WTC11 (cell line): Measurements from ENCODE around the gene RCBTB2. TPM values are rescaled to one million over a fixed set of nuclear protein-coding genes. Genes with fewer than 3 reads are reported as not detected.

Source experiments
- ATAC-seq: fragments of 200-7000 bp; cut with Tn5 transposase; 2 replicates; pipeline ENCODE4 v1.10.0; 2021; ENCODE audit warnings: mild to moderate bottlenecking, moderate library complexity
- CTCF ChIA-PET: fragments of 300-600 bp; sonication (Branson Sonifier 250); formaldehyde crosslinking; loops from one replicate; lab custom pipeline; 2021; ENCODE audit warnings: antibody characterized with exemption; lab: Charles Lee
- POLR2A ChIA-PET: fragments of 350-600 bp; sonication (Branson Sonifier 250); formaldehyde crosslinking; loops from one replicate; lab custom pipeline; 2021; ENCODE audit warnings: antibody characterized with exemption; lab: Charles Lee
- DNase-seq: peaks from one replicate; pipeline ENCODE4 v3.0.0; 2021; ENCODE audit warnings: low spot score
- H3K27ac Mint-ChIP-seq: 2 replicates; pipeline ENCODE4 v1.8.0; 2021; ENCODE audit warnings: mixed read lengths
- H3K27me3 Mint-ChIP-seq: 2 replicates; pipeline ENCODE4 v1.8.0; 2021; ENCODE audit warnings: low read depth, mild to moderate bottlenecking, moderate library complexity, mixed read lengths
- H3K36me3 Mint-ChIP-seq: 2 replicates; pipeline ENCODE4 v1.8.0; 2021; ENCODE audit warnings: mixed read lengths
- H3K4me1 Mint-ChIP-seq: 2 replicates; pipeline ENCODE4 v1.8.0; 2022; ENCODE audit warnings: mixed read lengths
- H3K4me3 Mint-ChIP-seq: 2 replicates; pipeline ENCODE4 v1.8.0; 2021; ENCODE audit warnings: mild to moderate bottlenecking, moderate library complexity, mixed read lengths
- H3K9me3 Mint-ChIP-seq: 2 replicates; pipeline ENCODE4 v1.8.0; 2021; ENCODE audit warnings: mixed read lengths
- EMX1 ChIP-seq: fragments of 250-450 bp; sonication (Bioruptor Pico); IDR thresholded peaks from 2 replicates; pipeline ENCODE4 v1.8.0; 2021; ENCODE audit warnings: mild to moderate bottlenecking
- FOXJ3 ChIP-seq: sonication (generic); formaldehyde crosslinking; IDR thresholded peaks from 2 replicates; pipeline ENCODE4 v1.9.0; 2021; ENCODE audit warnings: missing genetic modification reagents, mild to moderate bottlenecking, borderline replicate concordance
- GTF2I ChIP-seq: fragments of 250-450 bp; sonication (Bioruptor Pico); conservative IDR thresholded peaks from 2 replicates; pipeline ENCODE4 v1.4.0; 2021; ENCODE audit warnings: mild to moderate bottlenecking
- MXD4 ChIP-seq: fragments of 250-450 bp; sonication (Bioruptor Pico); IDR thresholded peaks from 2 replicates; pipeline ENCODE4 v1.8.0; 2021; ENCODE audit warnings: mild to moderate bottlenecking, moderate library complexity, borderline replicate concordance
- NFATC4 ChIP-seq: fragments of 250-450 bp; sonication (Bioruptor Pico); IDR thresholded peaks from 2 replicates; pipeline ENCODE4 v1.9.0; 2021; ENCODE audit warnings: mild to moderate bottlenecking
- PRRX2 ChIP-seq: fragments of 250-450 bp; sonication (Bioruptor Pico); IDR thresholded peaks from 2 replicates; pipeline ENCODE4 v1.8.0; 2021; ENCODE audit warnings: mild to moderate bottlenecking
- TP53 ChIP-seq: sonication (generic); formaldehyde crosslinking; IDR thresholded peaks from 2 replicates; pipeline ENCODE4 v1.8.1; 2023; ENCODE audit warnings: mild to moderate bottlenecking, missing genetic modification reagents
- ZNF317 ChIP-seq: sonication (generic); formaldehyde crosslinking; IDR thresholded peaks from 2 replicates; pipeline ENCODE4 v1.8.1; 2023; ENCODE audit warnings: low read depth, mild to moderate bottlenecking, moderate library complexity, missing genetic modification reagents, borderline replicate concordance
- ZNF416 ChIP-seq: fragments of 250-450 bp; sonication (Bioruptor Pico); IDR thresholded peaks from 2 replicates; pipeline ENCODE4 v1.9.0; 2021; ENCODE audit warnings: mild to moderate bottlenecking, inconsistent platforms
- total RNA-seq: library from RNA; stranded (reverse); gene quantifications from 3 replicates; pipeline ENCODE4 v1.2.3, GENCODE V29; 2021
- TF ChIP-seq, protein P1 (sequence below): sonication (generic); formaldehyde crosslinking; IDR thresholded peaks from 2 replicates; pipeline ENCODE4 v1.8.1; 2022; ENCODE audit warnings: mild to moderate bottlenecking, moderate library complexity, missing genetic modification reagents
- TF ChIP-seq, protein P2 (sequence below): fragments of 250-450 bp; sonication (Bioruptor Pico); IDR thresholded peaks from 2 replicates; pipeline ENCODE4 v1.9.0; 2021; ENCODE audit warnings: mild to moderate bottlenecking
- TF ChIP-seq, protein P3 (sequence below): sonication (generic); formaldehyde crosslinking; IDR thresholded peaks from 2 replicates; pipeline ENCODE4 v1.8.1; 2023; ENCODE audit warnings: mild to moderate bottlenecking, missing genetic modification reagents
- TF ChIP-seq, protein P4 (sequence below): sonication (generic); formaldehyde crosslinking; IDR thresholded peaks from 2 replicates; pipeline ENCODE4 v1.8.0; 2022; ENCODE audit warnings: mild to moderate bottlenecking, missing genetic modification reagents
- TF ChIP-seq, protein P5 (sequence below): fragments of 250-450 bp; sonication (Bioruptor Pico); IDR thresholded peaks from 2 replicates; pipeline ENCODE4 v1.9.0; 2021; ENCODE audit warnings: moderate library complexity, mild to moderate bottlenecking, inconsistent platforms, borderline replicate concordance
- TF ChIP-seq, protein P6 (sequence below): fragments of 250-450 bp; sonication (Bioruptor Pico); IDR thresholded peaks from 2 replicates; pipeline ENCODE4 v1.9.0; 2021; ENCODE audit warnings: mild to moderate bottlenecking, borderline replicate concordance
- TF ChIP-seq, protein P7 (sequence below): sonication (generic); formaldehyde crosslinking; IDR thresholded peaks from 2 replicates; pipeline ENCODE4 v1.8.1; 2022; ENCODE audit warnings: low read depth, missing genetic modification reagents, borderline replicate concordance
- TF ChIP-seq, protein P8 (sequence below): sonication (generic); formaldehyde crosslinking; IDR thresholded peaks from 2 replicates; pipeline ENCODE4 v1.8.1; 2022; ENCODE audit warnings: missing genetic modification reagents, borderline replicate concordance

RCBTB2 gene
- total RNA-seq, 1 experiment from 2014 or later, result 6.6 TPM

DNA sequence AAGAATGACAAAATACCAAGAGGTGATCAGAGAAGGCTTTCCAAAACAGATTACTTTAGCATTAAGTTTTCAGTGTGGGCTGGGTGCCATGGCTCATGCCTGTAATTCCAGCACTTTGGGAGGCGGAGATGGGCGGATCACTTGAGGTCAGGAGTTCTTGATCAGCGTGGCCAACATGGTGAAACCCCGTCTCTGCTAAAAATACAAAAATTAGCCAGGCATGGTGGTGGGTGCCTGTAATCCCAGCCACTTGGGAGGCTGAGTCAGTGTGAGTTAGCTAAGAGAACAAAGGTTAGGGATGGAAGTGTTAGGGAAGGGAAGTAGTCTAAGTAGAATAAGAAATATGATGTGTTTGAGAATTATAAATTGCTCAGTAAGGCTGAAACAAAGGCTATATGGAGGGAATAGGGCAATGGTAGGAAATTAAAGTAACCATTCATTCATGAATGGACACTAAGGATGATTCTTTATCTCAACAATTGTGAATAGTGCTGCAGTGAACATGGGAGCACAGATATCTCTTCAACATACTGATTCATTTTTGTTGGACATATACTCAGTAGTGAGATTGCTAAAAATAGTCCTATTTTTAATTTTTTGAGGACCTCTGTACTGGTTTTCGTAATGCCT lies 3.9 kb upstream of the RCBTB2 start (continued):
- TF ChIP-seq, protein P1, sequence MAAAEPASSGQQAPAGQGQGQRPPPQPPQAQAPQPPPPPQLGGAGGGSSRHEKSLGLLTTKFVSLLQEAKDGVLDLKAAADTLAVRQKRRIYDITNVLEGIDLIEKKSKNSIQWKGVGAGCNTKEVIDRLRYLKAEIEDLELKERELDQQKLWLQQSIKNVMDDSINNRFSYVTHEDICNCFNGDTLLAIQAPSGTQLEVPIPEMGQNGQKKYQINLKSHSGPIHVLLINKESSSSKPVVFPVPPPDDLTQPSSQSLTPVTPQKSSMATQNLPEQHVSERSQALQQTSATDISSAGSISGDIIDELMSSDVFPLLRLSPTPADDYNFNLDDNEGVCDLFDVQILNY (CRISPR knock-in tag), result no peak
- TF ChIP-seq, protein P2, sequence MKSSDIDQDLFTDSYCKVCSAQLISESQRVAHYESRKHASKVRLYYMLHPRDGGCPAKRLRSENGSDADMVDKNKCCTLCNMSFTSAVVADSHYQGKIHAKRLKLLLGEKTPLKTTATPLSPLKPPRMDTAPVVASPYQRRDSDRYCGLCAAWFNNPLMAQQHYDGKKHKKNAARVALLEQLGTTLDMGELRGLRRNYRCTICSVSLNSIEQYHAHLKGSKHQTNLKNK (CRISPR knock-in tag), result no peak
- no peak for TF ChIP-seq NFATC4 (CRISPR knock-in tag)
- TF ChIP-seq PRRX2, result no peak

DNA sequence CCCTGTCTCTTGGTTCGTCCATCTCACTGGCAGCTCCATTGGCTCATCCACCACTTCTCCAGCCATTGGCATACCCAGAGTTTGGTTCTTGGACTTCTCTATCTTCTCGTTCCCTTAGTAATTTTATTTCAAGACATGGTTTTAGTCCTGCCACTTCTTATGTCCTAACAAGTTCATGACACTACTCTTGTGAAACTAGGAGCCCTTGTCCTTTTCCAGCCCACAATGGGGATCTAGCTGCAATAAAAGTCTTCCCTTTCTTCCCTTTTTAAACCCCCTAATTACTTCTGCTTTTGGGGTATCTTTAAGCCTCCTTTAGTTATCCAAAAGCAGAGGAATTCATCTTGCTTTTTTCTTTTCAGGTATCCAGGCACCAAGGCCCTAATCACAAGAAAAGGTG lies 2.9 kb upstream of the RCBTB2 start:
- CTCF ChIA-PET, result interaction anchor here (0.7 kb wide), 1 partner anchor 1531 kb away, joined by 3 read pairs; no protein-coding TSS in a partner anchor
- H3K4me3 Mint-ChIP-seq, result no peak overlapping the region
- TF ChIP-seq ZNF416 (CRISPR knock-in tag) (no peak), FOXJ3 (CRISPR knock-in tag) (no peak), GTF2I (CRISPR knock-in tag) (no peak), MXD4 (CRISPR knock-in tag) (no peak), ZNF317 (CRISPR knock-in tag) (no peak), EMX1 (CRISPR knock-in tag) (no peak), TP53 (no peak)
- TF ChIP-seq, protein P3, sequence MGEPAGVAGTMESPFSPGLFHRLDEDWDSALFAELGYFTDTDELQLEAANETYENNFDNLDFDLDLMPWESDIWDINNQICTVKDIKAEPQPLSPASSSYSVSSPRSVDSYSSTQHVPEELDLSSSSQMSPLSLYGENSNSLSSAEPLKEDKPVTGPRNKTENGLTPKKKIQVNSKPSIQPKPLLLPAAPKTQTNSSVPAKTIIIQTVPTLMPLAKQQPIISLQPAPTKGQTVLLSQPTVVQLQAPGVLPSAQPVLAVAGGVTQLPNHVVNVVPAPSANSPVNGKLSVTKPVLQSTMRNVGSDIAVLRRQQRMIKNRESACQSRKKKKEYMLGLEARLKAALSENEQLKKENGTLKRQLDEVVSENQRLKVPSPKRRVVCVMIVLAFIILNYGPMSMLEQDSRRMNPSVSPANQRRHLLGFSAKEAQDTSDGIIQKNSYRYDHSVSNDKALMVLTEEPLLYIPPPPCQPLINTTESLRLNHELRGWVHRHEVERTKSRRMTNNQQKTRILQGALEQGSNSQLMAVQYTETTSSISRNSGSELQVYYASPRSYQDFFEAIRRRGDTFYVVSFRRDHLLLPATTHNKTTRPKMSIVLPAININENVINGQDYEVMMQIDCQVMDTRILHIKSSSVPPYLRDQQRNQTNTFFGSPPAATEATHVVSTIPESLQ (CRISPR knock-in tag), result no peak
- TF ChIP-seq, protein P4, sequence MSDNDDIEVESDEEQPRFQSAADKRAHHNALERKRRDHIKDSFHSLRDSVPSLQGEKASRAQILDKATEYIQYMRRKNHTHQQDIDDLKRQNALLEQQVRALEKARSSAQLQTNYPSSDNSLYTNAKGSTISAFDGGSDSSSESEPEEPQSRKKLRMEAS (CRISPR knock-in tag), result no peak
- TF ChIP-seq, protein P5, sequence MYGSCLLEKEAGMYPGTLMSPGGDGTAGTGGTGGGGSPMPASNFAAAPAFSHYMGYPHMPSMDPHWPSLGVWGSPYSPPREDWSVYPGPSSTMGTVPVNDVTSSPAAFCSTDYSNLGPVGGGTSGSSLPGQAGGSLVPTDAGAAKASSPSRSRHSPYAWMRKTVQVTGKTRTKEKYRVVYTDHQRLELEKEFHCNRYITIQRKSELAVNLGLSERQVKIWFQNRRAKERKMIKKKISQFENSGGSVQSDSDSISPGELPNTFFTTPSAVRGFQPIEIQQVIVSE, result no peak
- TF ChIP-seq, protein P6, sequence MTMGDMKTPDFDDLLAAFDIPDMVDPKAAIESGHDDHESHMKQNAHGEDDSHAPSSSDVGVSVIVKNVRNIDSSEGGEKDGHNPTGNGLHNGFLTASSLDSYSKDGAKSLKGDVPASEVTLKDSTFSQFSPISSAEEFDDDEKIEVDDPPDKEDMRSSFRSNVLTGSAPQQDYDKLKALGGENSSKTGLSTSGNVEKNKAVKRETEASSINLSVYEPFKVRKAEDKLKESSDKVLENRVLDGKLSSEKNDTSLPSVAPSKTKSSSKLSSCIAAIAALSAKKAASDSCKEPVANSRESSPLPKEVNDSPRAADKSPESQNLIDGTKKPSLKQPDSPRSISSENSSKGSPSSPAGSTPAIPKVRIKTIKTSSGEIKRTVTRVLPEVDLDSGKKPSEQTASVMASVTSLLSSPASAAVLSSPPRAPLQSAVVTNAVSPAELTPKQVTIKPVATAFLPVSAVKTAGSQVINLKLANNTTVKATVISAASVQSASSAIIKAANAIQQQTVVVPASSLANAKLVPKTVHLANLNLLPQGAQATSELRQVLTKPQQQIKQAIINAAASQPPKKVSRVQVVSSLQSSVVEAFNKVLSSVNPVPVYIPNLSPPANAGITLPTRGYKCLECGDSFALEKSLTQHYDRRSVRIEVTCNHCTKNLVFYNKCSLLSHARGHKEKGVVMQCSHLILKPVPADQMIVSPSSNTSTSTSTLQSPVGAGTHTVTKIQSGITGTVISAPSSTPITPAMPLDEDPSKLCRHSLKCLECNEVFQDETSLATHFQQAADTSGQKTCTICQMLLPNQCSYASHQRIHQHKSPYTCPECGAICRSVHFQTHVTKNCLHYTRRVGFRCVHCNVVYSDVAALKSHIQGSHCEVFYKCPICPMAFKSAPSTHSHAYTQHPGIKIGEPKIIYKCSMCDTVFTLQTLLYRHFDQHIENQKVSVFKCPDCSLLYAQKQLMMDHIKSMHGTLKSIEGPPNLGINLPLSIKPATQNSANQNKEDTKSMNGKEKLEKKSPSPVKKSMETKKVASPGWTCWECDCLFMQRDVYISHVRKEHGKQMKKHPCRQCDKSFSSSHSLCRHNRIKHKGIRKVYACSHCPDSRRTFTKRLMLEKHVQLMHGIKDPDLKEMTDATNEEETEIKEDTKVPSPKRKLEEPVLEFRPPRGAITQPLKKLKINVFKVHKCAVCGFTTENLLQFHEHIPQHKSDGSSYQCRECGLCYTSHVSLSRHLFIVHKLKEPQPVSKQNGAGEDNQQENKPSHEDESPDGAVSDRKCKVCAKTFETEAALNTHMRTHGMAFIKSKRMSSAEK (CRISPR knock-in tag), result no peak
- TF ChIP-seq, protein P7, sequence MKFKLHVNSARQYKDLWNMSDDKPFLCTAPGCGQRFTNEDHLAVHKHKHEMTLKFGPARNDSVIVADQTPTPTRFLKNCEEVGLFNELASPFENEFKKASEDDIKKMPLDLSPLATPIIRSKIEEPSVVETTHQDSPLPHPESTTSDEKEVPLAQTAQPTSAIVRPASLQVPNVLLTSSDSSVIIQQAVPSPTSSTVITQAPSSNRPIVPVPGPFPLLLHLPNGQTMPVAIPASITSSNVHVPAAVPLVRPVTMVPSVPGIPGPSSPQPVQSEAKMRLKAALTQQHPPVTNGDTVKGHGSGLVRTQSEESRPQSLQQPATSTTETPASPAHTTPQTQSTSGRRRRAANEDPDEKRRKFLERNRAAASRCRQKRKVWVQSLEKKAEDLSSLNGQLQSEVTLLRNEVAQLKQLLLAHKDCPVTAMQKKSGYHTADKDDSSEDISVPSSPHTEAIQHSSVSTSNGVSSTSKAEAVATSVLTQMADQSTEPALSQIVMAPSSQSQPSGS, result no peak
- TF ChIP-seq, protein P8, sequence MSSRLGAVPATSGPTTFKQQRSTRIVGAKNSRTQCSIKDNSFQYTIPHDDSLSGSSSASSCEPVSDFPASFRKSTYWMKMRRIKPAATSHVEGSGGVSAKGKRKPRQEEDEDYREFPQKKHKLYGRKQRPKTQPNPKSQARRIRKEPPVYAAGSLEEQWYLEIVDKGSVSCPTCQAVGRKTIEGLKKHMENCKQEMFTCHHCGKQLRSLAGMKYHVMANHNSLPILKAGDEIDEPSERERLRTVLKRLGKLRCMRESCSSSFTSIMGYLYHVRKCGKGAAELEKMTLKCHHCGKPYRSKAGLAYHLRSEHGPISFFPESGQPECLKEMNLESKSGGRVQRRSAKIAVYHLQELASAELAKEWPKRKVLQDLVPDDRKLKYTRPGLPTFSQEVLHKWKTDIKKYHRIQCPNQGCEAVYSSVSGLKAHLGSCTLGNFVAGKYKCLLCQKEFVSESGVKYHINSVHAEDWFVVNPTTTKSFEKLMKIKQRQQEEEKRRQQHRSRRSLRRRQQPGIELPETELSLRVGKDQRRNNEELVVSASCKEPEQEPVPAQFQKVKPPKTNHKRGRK (CRISPR knock-in tag), result no peak

More for the DNA sequence above, 2.9 kb upstream of the RCBTB2 start:
- Mint-ChIP-seq H3K27me3 (no peaks in the 10 kb centered on the region), H3K9me3 (peaks cover 2% of the 10 kb centered on the region; the same call in 1 of the 2 replicates), H3K36me3 (no peaks in the 10 kb centered on the region), H3K4me1 (peaks cover 20% of the 10 kb centered on the region), H3K27ac (no peak overlapping the region)
- POLR2A ChIA-PET, result no interaction called here
- DNase-seq (no peak), ATAC-seq (no peak)
